GM21619 (cell line): Measurements from ENCODE around the gene MACROD2.

Experiments
- ATAC-seq: cut with Tn5 transposase; IDR thresholded peaks from one replicate; pipeline ENCODE4 v1.9.1; 2021; ENCODE audit not compliant: unreplicated experiment

Gene MACROD2

GRCh38 chr20:14727485-14728150, 732.3 kb downstream of the MACROD2 start:
- no peak for ATAC-seq

DNA sequence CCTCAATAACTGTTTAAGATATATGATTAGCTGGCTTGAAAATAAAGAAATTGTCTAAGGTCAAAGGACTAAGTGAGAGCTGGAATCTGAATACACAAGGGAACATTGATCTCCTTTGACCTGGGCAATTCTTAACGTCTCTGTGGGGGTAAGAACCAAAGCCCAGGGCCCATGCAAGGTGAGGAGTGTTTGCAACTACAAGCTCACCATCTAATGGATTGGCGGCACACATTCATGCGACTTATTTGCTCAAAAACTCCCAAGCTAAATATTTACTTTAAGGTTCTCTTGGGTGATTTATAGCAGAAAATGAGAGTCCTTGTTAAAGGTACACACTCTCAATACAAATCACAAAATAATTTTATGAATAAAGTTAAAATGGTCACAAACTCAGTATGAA, 734.1 kb downstream of the MACROD2 start:
- ATAC-seq, result no peak

DNA sequence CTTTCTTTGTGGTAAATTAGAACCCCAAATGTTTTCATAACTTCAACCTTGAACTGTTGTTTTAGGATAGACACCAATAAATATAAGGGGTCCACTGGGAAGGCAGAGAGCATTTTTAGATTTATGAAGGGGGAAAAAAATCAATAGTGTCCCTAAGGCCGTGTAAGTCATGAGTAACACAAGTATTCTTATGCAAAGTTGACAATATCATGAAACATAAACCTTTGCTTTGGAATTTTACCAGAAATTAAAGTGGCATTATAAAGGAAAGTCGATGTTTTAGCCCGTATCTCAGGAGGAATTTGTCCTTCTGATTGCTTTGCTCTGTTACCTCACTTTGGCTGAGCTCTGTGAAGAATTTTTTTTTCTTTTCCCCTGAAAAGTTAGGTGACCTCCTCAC, 737.0 kb downstream of the MACROD2 start:
- ATAC-seq, result no peak

DNA sequence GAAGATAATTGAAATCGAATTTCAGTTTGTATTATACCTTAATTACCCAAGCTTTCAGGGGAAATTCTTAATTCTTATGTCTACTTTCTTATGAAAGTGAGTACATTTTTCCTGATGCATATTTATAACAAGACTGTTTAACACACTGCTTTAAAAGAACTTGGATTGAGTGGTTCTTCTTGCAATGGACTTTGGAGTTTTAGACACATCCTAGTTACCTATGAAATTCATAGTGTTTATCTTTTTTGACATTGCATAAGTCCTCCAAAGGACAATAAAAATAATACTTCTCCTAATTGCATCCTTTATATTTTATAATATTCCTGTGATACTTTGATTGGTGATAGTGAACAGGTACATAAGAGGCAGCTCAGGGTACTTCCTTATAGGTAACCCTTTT, 737.7 kb downstream of the MACROD2 start:
- ATAC-seq, result no peak

DNA sequence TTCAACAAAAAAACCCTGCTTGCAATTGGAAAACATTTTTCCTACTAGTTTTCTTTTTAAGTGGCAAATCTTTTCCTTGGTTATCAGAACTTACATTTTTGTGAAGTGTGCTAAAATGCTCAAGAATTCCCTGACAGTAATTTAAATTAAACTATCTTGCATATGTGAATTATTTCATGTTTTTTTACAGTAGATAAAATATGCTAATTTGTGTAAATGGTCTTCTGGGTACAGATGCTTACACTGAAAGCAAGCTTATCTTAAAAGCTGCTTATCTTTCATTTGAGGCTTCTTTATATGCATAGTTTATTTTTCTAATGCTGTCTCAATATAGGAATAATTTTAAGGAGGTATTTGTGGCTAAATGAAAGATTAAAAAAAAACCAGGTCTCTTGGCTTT, 745.1 kb downstream of the MACROD2 start:
- ATAC-seq, result no peak

GRCh38 chr20:14741616-14742015, 746.3 kb downstream of the MACROD2 start:
- no peak for ATAC-seq

DNA sequence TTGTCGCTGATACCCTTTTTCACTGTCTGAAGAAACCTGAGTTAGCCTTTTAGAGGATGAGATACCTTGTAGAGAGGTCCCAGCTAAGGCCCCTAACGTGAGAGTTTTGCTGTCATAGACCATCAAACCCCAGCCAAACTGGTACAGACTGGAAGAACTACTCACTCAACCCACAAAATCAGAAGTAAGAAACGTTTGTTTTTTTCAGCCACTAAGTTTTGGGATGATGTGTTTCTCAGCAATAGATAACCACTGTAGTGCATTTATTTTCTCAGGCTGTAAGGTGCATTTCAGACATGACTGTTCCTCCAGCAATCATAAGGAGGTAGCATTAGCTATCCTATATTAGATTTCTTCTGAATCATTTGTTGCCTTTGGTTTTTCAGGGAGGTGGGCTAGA, 749.4 kb downstream of the MACROD2 start:
- ATAC-seq, result peak; percentile 84

DNA sequence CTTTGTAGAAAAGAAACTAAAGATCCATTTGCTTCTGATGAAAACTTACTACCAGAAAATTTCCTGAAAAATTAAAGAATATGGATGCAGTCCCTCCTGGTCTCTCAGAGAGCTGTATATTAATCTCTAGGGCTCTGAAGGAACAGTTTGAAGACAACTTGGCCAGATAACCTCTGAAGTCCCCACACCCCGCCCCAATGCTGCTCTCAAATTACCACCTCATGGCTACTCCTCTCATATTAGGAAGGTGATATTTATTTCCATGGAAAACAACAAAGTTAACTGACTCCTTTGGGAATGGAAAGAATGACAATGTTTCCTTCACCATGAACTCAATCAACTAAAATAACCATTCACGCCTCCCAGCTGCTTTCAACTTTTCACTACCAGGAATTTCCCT, 750.5 kb downstream of the MACROD2 start:
- no peak for ATAC-seq

DNA sequence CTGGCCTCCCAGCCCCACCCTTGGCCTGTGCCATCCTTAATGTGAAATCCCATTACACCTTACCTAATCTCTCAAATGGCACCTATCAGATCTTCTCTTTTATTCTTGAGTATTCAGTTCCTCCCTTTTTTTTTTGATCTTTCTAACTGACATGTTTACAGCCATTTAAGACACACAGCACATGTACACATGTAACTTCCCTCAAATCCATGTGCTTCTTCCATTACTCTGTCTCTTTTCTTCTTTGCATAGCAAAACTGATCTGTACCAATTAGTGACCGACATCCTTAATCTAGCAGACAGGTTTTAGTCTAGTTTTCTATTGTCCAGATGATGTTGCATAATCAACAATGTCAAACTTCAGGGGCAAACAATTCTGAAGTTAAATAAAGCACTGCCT, 755.9 kb downstream of the MACROD2 start:
- no peak for ATAC-seq

GRCh38 chr20:14757728-14758127, 762.4 kb downstream of the MACROD2 start:
- ATAC-seq, result no peak

- ATAC-seq, result no peak
Observed at GRCh38 chr20:14758356-14758755, 763.0 kb downstream of the MACROD2 start.

- ATAC-seq, result no peak
Observed at GRCh38 chr20:14759979-14760378, 764.7 kb downstream of the MACROD2 start.

DNA sequence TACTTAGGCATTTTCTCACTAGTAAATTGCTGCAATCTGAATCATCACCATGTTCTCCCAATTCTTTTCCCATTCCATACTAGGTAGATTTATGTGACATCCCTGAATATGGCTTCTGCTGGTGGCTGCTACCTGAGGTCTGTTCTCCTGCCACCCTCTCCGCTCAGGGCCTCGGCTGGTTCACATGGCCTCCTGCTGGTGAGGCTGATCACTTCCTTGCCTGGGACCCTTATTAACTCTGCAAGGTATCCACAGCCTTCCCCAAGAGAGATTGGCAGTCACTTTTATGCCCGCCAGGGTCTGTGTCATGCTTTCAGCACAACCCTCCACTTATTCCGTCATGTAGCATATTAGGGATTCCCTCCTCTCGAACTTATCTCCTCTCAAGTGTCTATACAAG, 766.6 kb downstream of the MACROD2 start:
- no peak for ATAC-seq

GRCh38 chr20:14764511-14765369, 769.4 kb downstream of the MACROD2 start:
- no peak for ATAC-seq

GRCh38 chr20:14765370-14765701, 770.0 kb downstream of the MACROD2 start:
- no peak for ATAC-seq

GRCh38 chr20:14773486-14773885, 778.2 kb downstream of the MACROD2 start:
- no peak for ATAC-seq

DNA sequence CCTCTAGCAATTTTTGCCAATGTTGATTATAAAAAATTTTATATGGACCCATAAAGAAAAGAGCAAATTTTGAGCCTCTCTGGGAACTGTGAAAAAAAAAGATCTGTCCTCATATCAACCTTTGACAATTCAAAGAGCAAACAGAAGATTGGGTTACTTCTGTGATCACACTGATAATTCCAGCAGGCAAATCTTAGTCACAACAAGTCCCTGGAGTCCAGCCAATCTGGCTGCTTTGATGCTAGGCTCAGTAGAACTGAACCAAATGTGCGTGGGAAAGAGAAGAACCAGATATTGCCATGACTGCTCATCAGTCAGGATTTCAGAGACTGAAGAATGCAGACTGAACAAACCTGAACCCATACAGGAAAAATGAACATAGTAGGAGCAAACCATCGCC, 780.5 kb downstream of the MACROD2 start:
- no peak for ATAC-seq

- ATAC-seq, result no peak
Observed at GRCh38 chr20:14777591-14777990, 782.3 kb downstream of the MACROD2 start.

DNA sequence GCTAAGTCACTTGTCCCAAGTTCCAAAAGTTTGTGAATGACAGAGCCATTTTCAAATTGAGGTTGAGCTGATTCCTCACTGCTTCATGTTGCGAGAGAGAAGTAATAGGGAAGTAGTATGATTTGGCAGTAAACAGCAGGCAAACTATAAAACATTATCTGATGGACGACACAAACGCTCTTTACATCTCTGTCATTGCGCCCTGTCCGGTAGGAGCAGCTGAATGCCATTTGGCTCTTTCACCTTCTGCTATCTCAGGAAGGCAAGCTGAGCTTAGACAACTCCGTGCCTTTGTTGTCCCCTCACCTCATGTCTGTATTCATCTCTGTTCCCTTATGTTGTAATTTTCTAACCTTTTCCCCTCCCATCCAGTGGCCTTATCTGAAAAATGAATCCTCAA, 782.8 kb downstream of the MACROD2 start:
- ATAC-seq, result no peak

DNA sequence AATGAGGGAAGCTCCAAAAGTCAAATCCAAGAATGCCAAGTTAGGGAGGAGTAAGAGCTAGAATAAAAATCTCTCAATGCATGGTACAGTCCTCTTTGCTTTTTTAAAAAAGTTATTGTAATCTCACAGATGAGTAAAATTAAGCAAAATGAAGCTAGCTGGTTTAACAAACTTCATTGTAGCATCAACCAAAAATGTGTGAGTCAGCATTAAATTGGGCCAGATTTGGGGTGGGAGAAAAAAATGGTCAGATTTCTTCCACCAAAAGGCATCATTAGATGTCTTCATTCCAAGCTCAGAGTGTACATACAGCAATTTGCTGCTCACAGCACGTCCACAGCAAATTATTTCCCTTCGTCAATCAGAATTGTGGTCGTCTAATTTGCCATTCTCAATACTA, 783.6 kb downstream of the MACROD2 start:
- no peak for ATAC-seq

GRCh38 chr20:14780508-14780907, 785.2 kb downstream of the MACROD2 start:
- ATAC-seq, result no peak

GRCh38 chr20:14782731-14783130, 787.4 kb downstream of the MACROD2 start:
- ATAC-seq, result no peak

GRCh38 chr20:14783766-14784165, 788.5 kb downstream of the MACROD2 start:
- no peak for ATAC-seq
